HepG2 (cell line): ENCODE data around the gene ATG4B. TPM values are rescaled to one million over a fixed set of nuclear protein-coding genes. Genes with fewer than 3 reads are reported as not detected.
A peak's percentile ranks its signal among the peaks of the same experiment; 100 is the strongest.

Source experiments
- ATM ChIP-seq: fragments of 450-650 bp; IDR thresholded peaks from 2 replicates; pipeline ENCODE4 v1.7.1; 2017; ENCODE audit warnings: mild to moderate bottlenecking, borderline replicate concordance
- BRCA1 ChIP-seq: sonication (generic); formaldehyde crosslinking; IDR thresholded peaks from 2 replicates; pipeline ENCODE4 v1.4.0; 2020; ENCODE audit warnings: missing genetic modification reagents
- CAMTA2 ChIP-seq: sonication (generic); formaldehyde crosslinking; IDR thresholded peaks from 2 replicates; pipeline ENCODE4 v1.4.0; 2020; ENCODE audit warnings: mild to moderate bottlenecking, missing genetic modification reagents, borderline replicate concordance
- CBX1 ChIP-seq: IDR thresholded peaks from one replicate; pipeline ENCODE4 v1.6.1; 2016; ENCODE audit warnings: antibody characterized with exemption, low read depth
- CBX5 ChIP-seq: sonication (generic); formaldehyde crosslinking; IDR thresholded peaks from 2 replicates; pipeline ENCODE4 v1.4.0; 2020; ENCODE audit warnings: missing genetic modification reagents, borderline replicate concordance
- HOXA9 ChIP-seq: sonication (generic); formaldehyde crosslinking; IDR thresholded peaks from 2 replicates; pipeline ENCODE4 v1.8.1; 2022; ENCODE audit warnings: missing genetic modification reagents, mild to moderate bottlenecking, moderate library complexity, borderline replicate concordance
- JARID2 ChIP-seq: sonication (generic); formaldehyde crosslinking; IDR thresholded peaks from 2 replicates; pipeline ENCODE4 v1.8.1; 2023; ENCODE audit warnings: missing genetic modification reagents, inconsistent platforms; ENCODE audit not compliant: insufficient replicate concordance
- KDM2A ChIP-seq: sonication (generic); formaldehyde crosslinking; IDR thresholded peaks from 2 replicates; pipeline ENCODE4 v1.4.0; 2020; ENCODE audit warnings: low read depth, missing genetic modification reagents, borderline replicate concordance
- MTA3 ChIP-seq: sonication (generic); formaldehyde crosslinking; IDR thresholded peaks from 2 replicates; pipeline ENCODE4 v1.4.0; 2020; ENCODE audit warnings: missing genetic modification reagents
- NCOA2 ChIP-seq: sonication (generic); formaldehyde crosslinking; IDR thresholded peaks from 2 replicates; pipeline ENCODE4 v1.8.0; 2022; ENCODE audit warnings: inconsistent platforms
- NFKB2 ChIP-seq: sonication (generic); formaldehyde crosslinking; IDR thresholded peaks from 2 replicates; pipeline ENCODE4 v1.4.0; 2020; ENCODE audit warnings: missing genetic modification reagents, borderline replicate concordance
- NR1H2 ChIP-seq: sonication (generic); formaldehyde crosslinking; IDR thresholded peaks from 2 replicates; pipeline ENCODE4 v1.8.1; 2022; ENCODE audit warnings: low read depth, missing genetic modification reagents, borderline replicate concordance
- NR2F6 ChIP-seq, 2 experiments: IDR thresholded peaks; 2 replicates each; pipeline ENCODE4 v1.6.1; 2016; ENCODE audit warnings: antibody characterized with exemption in 1 of 2, mild to moderate bottlenecking in 1 of 2
- RAD51 ChIP-seq: fragments of 450-650 bp; IDR thresholded peaks from 2 replicates; pipeline ENCODE4 v1.6.1; 2016; ENCODE audit warnings: borderline replicate concordance
- REL ChIP-seq: sonication (generic); formaldehyde crosslinking; conservative IDR thresholded peaks from 2 replicates; pipeline ENCODE4 v1.8.0; 2022; ENCODE audit warnings: mild to moderate bottlenecking, missing genetic modification reagents, moderate library complexity
- RFX1 ChIP-seq: fragments of 450-650 bp; IDR thresholded peaks from 2 replicates; pipeline ENCODE4 v1.6.1; 2017
- SRSF4 ChIP-seq: fragments of 200-400 bp; formaldehyde crosslinking; IDR thresholded peaks from one replicate; pipeline ENCODE4 v1.6.1; 2018; ENCODE audit warnings: mild to moderate bottlenecking, low read depth, low read length, moderate library complexity; ENCODE audit not compliant: poor library complexity, severe bottlenecking
- SUZ12 ChIP-seq: fragments of 150-350 bp; IDR thresholded peaks from 2 replicates; pipeline ENCODE4 v1.6.1; 2014; ENCODE audit warnings: low read depth, low read length
- ZFX ChIP-seq: sonication (generic); formaldehyde crosslinking; IDR thresholded peaks from 2 replicates; pipeline ENCODE4 v1.4.0; 2020; ENCODE audit warnings: mild to moderate bottlenecking, low read depth, missing genetic modification reagents, moderate library complexity
- ZMYM2 ChIP-seq: sonication (generic); formaldehyde crosslinking; IDR thresholded peaks from 2 replicates; pipeline ENCODE4 v1.8.0; 2022; ENCODE audit warnings: mild to moderate bottlenecking, missing genetic modification reagents
- ZNF354B ChIP-seq: sonication (generic); formaldehyde crosslinking; IDR thresholded peaks from 2 replicates; pipeline ENCODE4 v1.8.0; 2022; ENCODE audit warnings: mild to moderate bottlenecking, missing genetic modification reagents
- ZNF431 ChIP-seq: sonication (generic); formaldehyde crosslinking; IDR thresholded peaks from 2 replicates; pipeline ENCODE4 v1.9.0; 2022; ENCODE audit warnings: missing genetic modification reagents, low read depth, mild to moderate bottlenecking, borderline replicate concordance
- ZNF577 ChIP-seq: sonication (generic); formaldehyde crosslinking; IDR thresholded peaks from 2 replicates; pipeline ENCODE4 v1.4.0; 2020; ENCODE audit warnings: mild to moderate bottlenecking, low read depth, missing genetic modification reagents, borderline replicate concordance
- polyA plus RNA-seq, 8 experiments: library from polyadenylated mRNA; depleted of rRNA in 3 of 8; stranded (reverse) in 7 of 8; unstranded in 1 of 8; fragments of >200 nt; fragmentation: Illumina TruSeq in 4 of 8; extraction: Trizol in 4 of 8; gene quantifications; 2 replicates each; pipeline versions ENCODE4 v1.2.1 to v1.2.3, GENCODE V29; 2011 to 2016; ENCODE audit warnings: low read depth in 4 of 8, missing spikeins in 1 of 8, mixed read lengths in 1 of 8; ENCODE audit not compliant: insufficient read depth in 1 of 8
- total RNA-seq, 5 experiments: library from RNA; depleted of rRNA; stranded (reverse); fragments of >200 nt; fragmentation: Illumina TruSeq; extraction: Trizol; gene quantifications; 2 replicates each; pipeline ENCODE4 v1.2.3, GENCODE V29; 2016; ENCODE audit warnings: low read depth in 1 of 5
- TF ChIP-seq, protein P1 (sequence below): sonication (generic); formaldehyde crosslinking; IDR thresholded peaks from 2 replicates; pipeline ENCODE4 v1.5.0; 2020; ENCODE audit warnings: missing genetic modification reagents, mild to moderate bottlenecking, borderline replicate concordance
- TF ChIP-seq, protein P2 (sequence below): IDR thresholded peaks from 2 replicates; pipeline ENCODE4 v1.6.1; 2016; ENCODE audit warnings: low read depth, borderline replicate concordance
- TF ChIP-seq, protein P3 (sequence below): sonication (generic); formaldehyde crosslinking; IDR thresholded peaks from 2 replicates; pipeline ENCODE4 v1.4.0; 2020; ENCODE audit warnings: missing genetic modification reagents
- TF ChIP-seq, protein P4 (sequence below): sonication (generic); formaldehyde crosslinking; IDR thresholded peaks from 2 replicates; pipeline ENCODE4 v1.8.0; 2023; ENCODE audit warnings: mild to moderate bottlenecking, missing genetic modification reagents

Gene ATG4B
- total and polyA plus RNA-seq, 2 of the 13 experiments (the other 11 are each of a cell fraction or from before 2014, with no cell fraction given) = 95.5 to 239 TPM

DNA sequence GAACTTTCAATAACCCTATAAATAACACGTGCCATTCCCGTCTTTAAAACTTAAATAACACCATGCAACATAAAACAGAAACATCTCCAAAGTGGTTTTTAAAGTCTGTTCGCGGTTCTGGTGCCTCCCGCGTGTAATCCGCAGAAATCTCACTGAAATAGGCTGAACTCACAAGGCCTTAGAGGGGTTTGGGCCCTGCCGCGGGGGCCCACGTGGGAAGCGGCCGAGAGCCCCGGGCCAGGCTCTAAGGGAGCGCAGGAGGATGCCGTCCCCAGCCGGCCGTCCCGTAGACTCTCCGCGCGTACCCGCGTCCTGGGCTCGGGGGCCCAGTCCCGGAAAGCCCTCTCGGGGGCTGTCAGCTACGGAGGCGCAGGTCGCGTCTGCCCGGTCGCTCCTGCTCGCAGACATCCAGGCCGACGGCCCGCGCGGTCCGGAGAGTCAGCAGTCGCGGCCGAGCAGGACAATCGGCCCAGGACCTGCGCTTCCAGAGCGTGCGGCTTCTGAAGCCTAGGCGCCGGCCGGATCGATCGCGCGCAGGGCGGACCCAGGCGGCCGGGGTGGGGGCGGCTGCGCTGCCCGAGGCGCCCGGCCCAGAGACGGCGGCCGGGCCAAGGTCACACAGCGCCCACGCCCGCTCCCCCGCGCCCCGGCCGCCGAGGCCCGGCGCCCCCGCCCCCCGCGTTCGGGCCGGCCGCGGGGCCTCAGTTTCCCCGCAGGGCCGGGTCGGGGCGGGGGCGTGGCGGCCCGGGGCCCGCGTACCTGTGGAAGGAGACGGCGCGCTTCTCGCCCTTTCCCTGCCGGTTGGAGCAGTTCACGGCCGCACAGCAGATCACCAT lies 1.1 kb upstream of the ATG4B start (continued):
- no peak for TF ChIP-seq CBX1
- TF ChIP-seq BRCA1 (CRISPR knock-in tag) = no peak; the same call in 1 of the 2 replicates
- TF ChIP-seq RAD51 = no peak
- TF ChIP-seq, protein P1, sequence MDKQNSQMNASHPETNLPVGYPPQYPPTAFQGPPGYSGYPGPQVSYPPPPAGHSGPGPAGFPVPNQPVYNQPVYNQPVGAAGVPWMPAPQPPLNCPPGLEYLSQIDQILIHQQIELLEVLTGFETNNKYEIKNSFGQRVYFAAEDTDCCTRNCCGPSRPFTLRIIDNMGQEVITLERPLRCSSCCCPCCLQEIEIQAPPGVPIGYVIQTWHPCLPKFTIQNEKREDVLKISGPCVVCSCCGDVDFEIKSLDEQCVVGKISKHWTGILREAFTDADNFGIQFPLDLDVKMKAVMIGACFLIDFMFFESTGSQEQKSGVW (CRISPR knock-in tag) = no peak; the same call in 1 of the 2 replicates
- TF ChIP-seq, protein P2, sequence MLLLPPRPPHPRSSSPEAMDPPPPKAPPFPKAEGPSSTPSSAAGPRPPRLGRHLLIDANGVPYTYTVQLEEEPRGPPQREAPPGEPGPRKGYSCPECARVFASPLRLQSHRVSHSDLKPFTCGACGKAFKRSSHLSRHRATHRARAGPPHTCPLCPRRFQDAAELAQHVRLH (CRISPR knock-in tag) = 0 out of 2 replicates have a peak, but pooled peaks have one; percentile 51
- no peak for TF ChIP-seq REL
- TF ChIP-seq RFX1 = no peak
- no peak for TF ChIP-seq NCOA2
- TF ChIP-seq KDM2A (CRISPR knock-in tag) = peak; percentile 90
- no peak for TF ChIP-seq NFKB2 (CRISPR knock-in tag)
- 0 out of 2 replicates have a peak, but pooled peaks have one; percentile 35 for TF ChIP-seq ZNF431
- TF ChIP-seq JARID2 = no peak
- no peak for TF ChIP-seq ATM
- TF ChIP-seq, protein P3, sequence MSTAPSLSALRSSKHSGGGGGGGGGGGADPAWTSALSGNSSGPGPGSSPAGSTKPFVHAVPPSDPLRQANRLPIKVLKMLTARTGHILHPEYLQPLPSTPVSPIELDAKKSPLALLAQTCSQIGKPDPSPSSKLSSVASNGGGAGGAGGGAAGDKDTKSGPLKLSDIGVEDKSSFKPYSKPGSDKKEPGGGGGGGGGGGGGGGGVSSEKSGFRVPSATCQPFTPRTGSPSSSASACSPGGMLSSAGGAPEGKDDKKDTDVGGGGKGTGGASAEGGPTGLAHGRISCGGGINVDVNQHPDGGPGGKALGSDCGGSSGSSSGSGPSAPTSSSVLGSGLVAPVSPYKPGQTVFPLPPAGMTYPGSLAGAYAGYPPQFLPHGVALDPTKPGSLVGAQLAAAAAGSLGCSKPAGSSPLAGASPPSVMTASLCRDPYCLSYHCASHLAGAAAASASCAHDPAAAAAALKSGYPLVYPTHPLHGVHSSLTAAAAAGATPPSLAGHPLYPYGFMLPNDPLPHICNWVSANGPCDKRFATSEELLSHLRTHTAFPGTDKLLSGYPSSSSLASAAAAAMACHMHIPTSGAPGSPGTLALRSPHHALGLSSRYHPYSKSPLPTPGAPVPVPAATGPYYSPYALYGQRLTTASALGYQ (CRISPR knock-in tag) = no peak
- TF ChIP-seq SRSF4 = no peak
- TF ChIP-seq NR2F6 (IDR thresholded peaks at IDR 0.05) = no peak
- TF ChIP-seq NR2F6 (CRISPR knock-in tag; IDR thresholded peaks at IDR 0.05) = no peak
- TF ChIP-seq ZNF354B (CRISPR knock-in tag) = no peak
- TF ChIP-seq MTA3 (CRISPR knock-in tag) = no peak
- no peak for TF ChIP-seq NR1H2 (CRISPR knock-in tag)
- no peak for TF ChIP-seq SUZ12
- 0 out of 2 replicates have a peak, but pooled peaks have one; percentile 31 for TF ChIP-seq ZMYM2 (CRISPR knock-in tag)
- TF ChIP-seq ZNF577 (CRISPR knock-in tag) = no peak
- TF ChIP-seq CAMTA2 (CRISPR knock-in tag) = 0 out of 2 replicates have a peak, but pooled peaks have one; percentile 54
- TF ChIP-seq, protein P4, sequence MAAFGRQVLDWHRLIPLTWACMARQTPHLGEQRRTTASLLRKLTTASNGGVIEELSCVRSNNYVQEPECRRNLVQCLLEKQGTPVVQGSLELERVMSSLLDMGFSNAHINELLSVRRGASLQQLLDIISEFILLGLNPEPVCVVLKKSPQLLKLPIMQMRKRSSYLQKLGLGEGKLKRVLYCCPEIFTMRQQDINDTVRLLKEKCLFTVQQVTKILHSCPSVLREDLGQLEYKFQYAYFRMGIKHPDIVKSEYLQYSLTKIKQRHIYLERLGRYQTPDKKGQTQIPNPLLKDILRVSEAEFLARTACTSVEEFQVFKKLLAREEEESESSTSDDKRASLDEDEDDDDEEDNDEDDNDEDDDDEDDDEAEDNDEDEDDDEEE = 0 out of 2 replicates have a peak, but pooled peaks have one; percentile 68
- TF ChIP-seq CBX5 (CRISPR knock-in tag) = peak; percentile 32; the same call in 1 of the 2 replicates
- TF ChIP-seq ZFX = peak; percentile 75
- no peak; the same call in 1 of the 2 replicates for TF ChIP-seq HOXA9
